ENCODE measurements around the gene TRAF5.

- TF ChIP-seq POLR2A (IDR thresholded peaks at IDR 0.05; ENCODE audit: low read depth, low read length), result no peak
- TF ChIP-seq CTCF (conservative IDR thresholded peaks at IDR 0.05; ENCODE audit: low read depth, low read length), result no peak
- no peak for TF ChIP-seq MAZ (IDR thresholded peaks at IDR 0.05; ENCODE audit: borderline replicate concordance, low read depth, low read length)
- no peak for TF ChIP-seq SMC3 (IDR thresholded peaks at IDR 0.05; ENCODE audit: low read depth, low read length)
- TF ChIP-seq BHLHE40 (IDR thresholded peaks at IDR 0.05; ENCODE audit: low read depth, low read length), result no peak
- no peak for TF ChIP-seq RCOR1 (IDR thresholded peaks at IDR 0.05; ENCODE audit: insufficient replicate concordance, low read length)
- no peak for TF ChIP-seq RAD21 (IDR thresholded peaks at IDR 0.05; ENCODE audit: low read length)
- no peak for TF ChIP-seq MXI1 (IDR thresholded peaks at IDR 0.05; ENCODE audit: borderline replicate concordance, low read depth, low read length)
- no peak for TF ChIP-seq USF2 (IDR thresholded peaks at IDR 0.05; ENCODE audit: low read depth, low read length)
These were observed 3.1 kb downstream of the TRAF5 start for GRCh38 chr1:211329764-211330201.
